ENCODE measurements around the gene RAB11FIP4. TPM values are rescaled to one million over a fixed set of nuclear protein-coding genes. Genes with fewer than 3 reads are reported as not detected.
A peak's percentile ranks its signal among the peaks of the same experiment; 100 is the strongest.

RAB11FIP4 gene
- total and polyA plus RNA-seq, 9 of the 15 experiments (the other 6 are each of a cell fraction or from before 2014, with no cell fraction given) = 0.62 to 16.6 (median 8.9) TPM

GRCh38 chr17:31517524-31517923 lies 126.0 kb downstream of the RAB11FIP4 start:
- peak in 3 of 4 experiments; percentile 49 to 63 (median 58) for DNase-seq (ENCODE audit: extremely low read depth in 1 of 4, low spot score in 3 of 4)
- no peak overlapping the region for H3K27ac ChIP-seq (ENCODE audit: extremely low read depth, low read depth, low read length)
- CTCF ChIA-PET (ENCODE audit: low intra/inter-chr PET ratio) = interaction anchor here (0.7 to 3.5 kb wide), 4 partner anchors 80 to 324 kb away, joined by 3 to 29 read pairs (median 3); no protein-coding TSS in a partner anchor
- H2AFZ ChIP-seq (ENCODE audit: low read depth, low read length) = no peak overlapping the region
- 19% methylated on average over 11 of the region's 11 CpGs for WGBS (ENCODE audit: insufficient coverage, low coverage, missing lambda C conversion rate)
- H3K9ac ChIP-seq (ENCODE audit: insufficient read depth in 1 of 2, low read depth in 2 of 2, low read length in 2 of 2) = no peak overlapping the region
- BruUV-seq (replicated peaks) = no TSS peak
- H3K9me1 ChIP-seq (ENCODE audit: control insufficient read depth, insufficient read depth, low read length) = no peaks in the 10 kb centered on the region
- H3K4me2 ChIP-seq (ENCODE audit: insufficient read depth, low read length) = no peak overlapping the region
- no peaks in the 10 kb centered on the region for H3K79me2 ChIP-seq (ENCODE audit: control insufficient read depth, insufficient read depth, low read length)
- no peak overlapping the region for H3K4me3 ChIP-seq
- peaks cover 3 to 14% of the 10 kb centered on the region in 2 experiments; a peak in 2 of 5 replicates for H3K4me1 ChIP-seq (replicated peaks in 1 of 2; ENCODE audit: control insufficient read depth in 2 of 2, insufficient read depth in 2 of 2, low read length in 2 of 2)
- in situ Hi-C loops (cut with MboI) = no loop called here
- no peaks in the 10 kb centered on the region for H3K36me3 ChIP-seq (ENCODE audit: control insufficient read depth, insufficient read depth, low read length)
- H3K27me3 ChIP-seq (ENCODE audit: control insufficient read depth in 2 of 2, insufficient read depth in 2 of 2, low read length in 2 of 2) = no peaks in the 10 kb centered on the region
- ATAC-seq = peak; percentile 68
- H3K9me3 ChIP-seq (replicated peaks; ENCODE audit: control insufficient read depth, insufficient read depth, low read depth, low read length) = no peaks in the 10 kb centered on the region
- no peaks in the 10 kb centered on the region; the same call in 1 of the 2 replicates for H4K20me1 ChIP-seq (replicated peaks; ENCODE audit: control insufficient read depth, insufficient read depth, low read length)
- intact Hi-C loops (cut with micrococcal nuclease) = loop anchor here (1.0 to 5.0 kb wide), 3 partner anchors 80 to 500 kb away; no protein-coding TSS in a partner anchor
- FAIRE-seq = no peak
- POLR2A ChIA-PET = interaction anchor here (0.6 to 1.4 kb wide), 5 partner anchors 8 to 49 kb away, joined by 3 to 6 read pairs (median 3); no protein-coding TSS in a partner anchor
- TF ChIP-seq HNRNPK (IDR thresholded peaks at IDR 0.05; ENCODE audit: low read depth, low read length, poor library complexity, severe bottlenecking) = no peak
- no peak for TF ChIP-seq ZNF511 (CRISPR knock-in tag; IDR thresholded peaks at IDR 0.05)
- peak; percentile 70 to 88 for TF ChIP-seq RAD21 (CRISPR knock-in tag; conservative IDR thresholded peaks at IDR 0.05 in 1 of 2, IDR thresholded peaks at IDR 0.05 in 1 of 2)
- TF ChIP-seq PHF21A (IDR thresholded peaks at IDR 0.05; ENCODE audit: borderline replicate concordance, low read depth) = no peak
- TF ChIP-seq PHB (CRISPR knock-in tag; IDR thresholded peaks at IDR 0.05) = no peak
- no peak for TF ChIP-seq RBM25 (IDR thresholded peaks at IDR 0.05; ENCODE audit: low read depth, low read length, severe bottlenecking)
- peak; percentile 63 to 73 (median 66) for TF ChIP-seq CTCF (IDR thresholded peaks at IDR 0.05 in 2 of 3, conservative IDR thresholded peaks at IDR 0.05 in 1 of 3; ENCODE audit: insufficient read depth in 2 of 3, low read depth in 1 of 3, low read length in 3 of 3)
- no peak for TF ChIP-seq ZNF766 (CRISPR knock-in tag; conservative IDR thresholded peaks at IDR 0.05)
- TF ChIP-seq HDAC1 (IDR thresholded peaks at IDR 0.05) = no peak
- no peak for TF ChIP-seq ZNF695 (CRISPR knock-in tag; IDR thresholded peaks at IDR 0.05)
- no peak for TF ChIP-seq SMAD1 (IDR thresholded peaks at IDR 0.05; ENCODE audit: low read depth, low read length, partially characterized antibody)
- no peak for TF ChIP-seq GATA2 (CRISPR knock-in tag; IDR thresholded peaks at IDR 0.05)
- no peak for TF ChIP-seq NCOR1 (IDR thresholded peaks at IDR 0.05)
- no peak for TF ChIP-seq ZNF232 (CRISPR knock-in tag; IDR thresholded peaks at IDR 0.05)
- TF ChIP-seq SMC3 (conservative IDR thresholded peaks at IDR 0.05; ENCODE audit: insufficient read depth, low read depth, low read length) = peak; percentile 70
- TF ChIP-seq DEAF1 (CRISPR knock-in tag; IDR thresholded peaks at IDR 0.05) = peak; percentile 63
- no peak for TF ChIP-seq KLF16 (IDR thresholded peaks at IDR 0.05)
- no peak for TF ChIP-seq ZNF384 (IDR thresholded peaks at IDR 0.05; ENCODE audit: low read depth, low read length)
- no peak for TF ChIP-seq ZNF121 (CRISPR knock-in tag; conservative IDR thresholded peaks at IDR 0.05)
- no peak for TF ChIP-seq ZNF23 (CRISPR knock-in tag; IDR thresholded peaks at IDR 0.05)
- no peak for TF ChIP-seq POLR2A (conservative IDR thresholded peaks at IDR 0.05)

Measured in K562 (cell line).